Stimulated activated CD4-positive, alpha-beta T cell treated with anti-CD3 and anti-CD28 coated beads, Interleukin-1b, Interleukin-23, amount 100 ng/mL, for 24 hours (primary cell): ENCODE measurements around the gene ANXA9.

Experiments used
- DNase-seq, 4 experiments: peaks; one replicate each; pipeline ENCODE4 v3.0.0-alpha.2; 2020; ENCODE audit warnings: low read depth in 4 of 4, low spot score in 1 of 4

The ANXA9 gene

GRCh38 chr1:150981805-150982712 lies at the start of gene ANXA9:
TSS of gene ANXA9 (plus strand) at chr1:150982292. CDS start at chr1:150983106, 814 bp downstream.
- DNase-seq: no peak

GRCh38 chr1:150944856-150945255 lies 37.2 kb upstream of the ANXA9 start:
- DNase-seq: no peak

- DNase-seq: no peak
Measured at GRCh38 chr1:150954708-150955107, 27.4 kb upstream of the ANXA9 start.

GRCh38 chr1:150955280-150955679 lies 26.8 kb upstream of the ANXA9 start:
- DNase-seq: no peak

GRCh38 chr1:150957666-150958065 lies 24.4 kb upstream of the ANXA9 start:
- DNase-seq: no peak

- DNase-seq: no peak
Measured at GRCh38 chr1:150960646-150961045, 21.4 kb upstream of the ANXA9 start.

GRCh38 chr1:150961756-150962155 lies 20.3 kb upstream of the ANXA9 start:
- no peak for DNase-seq

- no peak for DNase-seq
Measured at GRCh38 chr1:150963321-150964163, 18.6 kb upstream of the ANXA9 start.

- no peak for DNase-seq
Measured at GRCh38 chr1:150964164-150964489, 18.0 kb upstream of the ANXA9 start.

GRCh38 chr1:150965605-150966004 lies 16.5 kb upstream of the ANXA9 start:
- DNase-seq: no peak

GRCh38 chr1:150966011-150966410 lies 16.1 kb upstream of the ANXA9 start:
- DNase-seq: no peak

- no peak for DNase-seq
Measured at GRCh38 chr1:150967936-150968335, 14.2 kb upstream of the ANXA9 start.

- no peak for DNase-seq
Measured at GRCh38 chr1:150968491-150968890, 13.6 kb upstream of the ANXA9 start.

- no peak for DNase-seq
Measured at GRCh38 chr1:150969626-150970025, 12.5 kb upstream of the ANXA9 start.

- no peak for DNase-seq
Measured at GRCh38 chr1:150970808-150971582, 11.1 kb upstream of the ANXA9 start.

GRCh38 chr1:150971583-150972416 lies 10.3 kb upstream of the ANXA9 start:
- no peak for DNase-seq

- no peak for DNase-seq
Measured at GRCh38 chr1:150972417-150972940, 9.6 kb upstream of the ANXA9 start.

- DNase-seq: no peak
Measured at GRCh38 chr1:150973258-150973835, 8.7 kb upstream of the ANXA9 start.

GRCh38 chr1:150973836-150974579 lies 8.1 kb upstream of the ANXA9 start:
- peak in 2 of 4 experiments; percentile 31 to 33 for DNase-seq
